Esophagus squamous epithelium (tissue), 4 donors: Measurements from ENCODE around the gene ERRFI1.

Source experiments
- CTCF ChIP-seq, 6 experiments: fragments of 450-650 bp in 4 of 6; fragments of 200-600 bp in 2 of 6; sonication (generic) in 2 of 6; IDR thresholded peaks; one replicate each; pipeline ENCODE4 v1.5.1; 2016 to 2019; ENCODE audit warnings: antibody characterized with exemption in 6 of 6, mild to moderate bottlenecking in 4 of 6, moderate library complexity in 4 of 6
- POLR2A ChIP-seq, 4 donors: fragments of 450-650 bp; IDR thresholded peaks; one replicate each; pipeline ENCODE4 v1.6.1; 2017; ENCODE audit warnings: antibody characterized with exemption in 4 of 4, mild to moderate bottlenecking in 4 of 4, moderate library complexity in 3 of 4

GRCh38 chr1:8063298-8064036, 37.4 kb upstream of the ERRFI1 start:
- no peak for TF ChIP-seq CTCF (IDR thresholded peaks at IDR 0.05)
- no peak for TF ChIP-seq POLR2A (IDR thresholded peaks at IDR 0.05)
